GM18907 (cell line): Measurements from ENCODE around the gene SYNGR2.
"Not testable (repeated sequence)": the region's sequence is repeated elsewhere in the genome, so short reads cannot be mapped to it uniquely, and the experiment has no call there.

ENCODE experiments used
- ATAC-seq: cut with Tn5 transposase; IDR thresholded peaks from one replicate; pipeline ENCODE4 v1.9.1; 2021; ENCODE audit warnings: mild to moderate bottlenecking, moderate library complexity; ENCODE audit not compliant: unreplicated experiment

The SYNGR2 gene

DNA sequence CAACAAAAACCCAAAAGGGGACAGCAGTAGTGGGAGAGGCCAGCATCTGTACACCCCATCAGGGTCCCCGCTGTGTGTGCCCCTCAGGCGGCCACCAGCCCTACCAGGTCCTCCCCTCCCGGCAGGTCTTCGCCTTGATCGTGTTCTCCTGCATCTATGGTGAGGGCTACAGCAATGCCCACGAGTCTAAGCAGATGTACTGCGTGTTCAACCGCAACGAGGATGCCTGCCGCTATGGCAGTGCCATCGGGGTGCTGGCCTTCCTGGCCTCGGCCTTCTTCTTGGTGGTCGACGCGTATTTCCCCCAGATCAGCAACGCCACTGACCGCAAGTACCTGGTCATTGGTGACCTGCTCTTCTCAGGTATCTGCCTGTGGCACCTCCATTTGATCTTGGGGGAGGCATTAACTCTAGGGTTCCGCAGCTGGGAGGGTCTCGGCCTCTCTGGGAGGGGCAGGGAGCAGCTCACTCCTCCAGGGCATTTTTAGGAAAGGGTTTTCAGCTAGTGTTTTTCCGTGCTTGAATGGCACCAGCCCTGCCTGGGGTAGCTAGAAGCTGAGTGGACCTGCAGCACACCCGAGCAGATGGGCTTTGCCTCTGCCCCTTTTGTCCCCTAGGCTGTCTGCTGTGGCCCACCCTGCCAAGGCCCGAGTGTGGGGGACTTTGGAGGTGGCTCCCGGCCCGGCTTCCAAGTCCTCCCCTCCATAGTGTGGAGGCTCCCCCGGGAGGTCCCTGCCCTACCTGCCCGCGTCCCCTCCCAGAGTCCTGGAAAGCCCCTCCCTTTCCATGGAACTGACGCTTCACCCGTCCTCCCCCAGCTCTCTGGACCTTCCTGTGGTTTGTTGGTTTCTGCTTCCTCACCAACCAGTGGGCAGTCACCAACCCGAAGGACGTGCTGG, 2.6 kb downstream of the SYNGR2 start:
- no peak for ATAC-seq

DNA sequence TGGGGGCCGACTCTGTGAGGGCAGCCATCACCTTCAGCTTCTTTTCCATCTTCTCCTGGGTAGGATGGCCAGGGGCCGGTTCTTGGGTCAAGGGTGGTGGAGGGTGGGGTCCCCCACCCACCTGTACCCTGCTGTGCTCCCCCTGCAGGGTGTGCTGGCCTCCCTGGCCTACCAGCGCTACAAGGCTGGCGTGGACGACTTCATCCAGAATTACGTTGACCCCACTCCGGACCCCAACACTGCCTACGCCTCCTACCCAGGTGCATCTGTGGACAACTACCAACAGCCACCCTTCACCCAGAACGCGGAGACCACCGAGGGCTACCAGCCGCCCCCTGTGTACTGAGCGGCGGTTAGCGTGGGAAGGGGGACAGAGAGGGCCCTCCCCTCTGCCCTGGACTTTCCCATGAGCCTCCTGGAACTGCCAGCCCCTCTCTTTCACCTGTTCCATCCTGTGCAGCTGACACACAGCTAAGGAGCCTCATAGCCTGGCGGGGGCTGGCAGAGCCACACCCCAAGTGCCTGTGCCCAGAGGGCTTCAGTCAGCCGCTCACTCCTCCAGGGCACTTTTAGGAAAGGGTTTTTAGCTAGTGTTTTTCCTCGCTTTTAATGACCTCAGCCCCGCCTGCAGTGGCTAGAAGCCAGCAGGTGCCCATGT, 3.3 kb downstream of the SYNGR2 start:
- ATAC-seq = not testable (repeated sequence)

DNA sequence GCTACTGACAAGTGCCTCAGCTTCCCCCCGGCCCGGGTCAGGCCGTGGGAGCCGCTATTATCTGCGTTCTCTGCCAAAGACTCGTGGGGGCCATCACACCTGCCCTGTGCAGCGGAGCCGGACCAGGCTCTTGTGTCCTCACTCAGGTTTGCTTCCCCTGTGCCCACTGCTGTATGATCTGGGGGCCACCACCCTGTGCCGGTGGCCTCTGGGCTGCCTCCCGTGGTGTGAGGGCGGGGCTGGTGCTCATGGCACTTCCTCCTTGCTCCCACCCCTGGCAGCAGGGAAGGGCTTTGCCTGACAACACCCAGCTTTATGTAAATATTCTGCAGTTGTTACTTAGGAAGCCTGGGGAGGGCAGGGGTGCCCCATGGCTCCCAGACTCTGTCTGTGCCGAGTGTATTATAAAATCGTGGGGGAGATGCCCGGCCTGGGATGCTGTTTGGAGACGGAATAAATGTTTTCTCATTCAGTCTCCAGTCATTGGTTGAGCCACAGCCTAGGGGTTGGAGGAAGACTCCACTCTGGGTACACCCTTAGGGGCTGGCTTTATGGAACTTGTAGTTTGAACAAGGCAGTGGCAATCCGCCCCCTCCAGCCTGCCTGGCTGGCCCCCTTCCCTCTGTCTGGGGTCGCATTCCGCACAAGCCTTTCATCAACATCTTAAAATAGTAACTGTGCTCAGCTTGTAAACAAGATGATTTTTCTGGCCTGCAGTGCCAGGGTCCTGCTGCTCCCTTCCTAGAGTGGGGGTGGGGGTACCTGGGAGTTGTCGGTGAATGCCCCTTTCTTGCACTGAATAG, 4.1 kb downstream of the SYNGR2 start:
- ATAC-seq = no peak

DNA sequence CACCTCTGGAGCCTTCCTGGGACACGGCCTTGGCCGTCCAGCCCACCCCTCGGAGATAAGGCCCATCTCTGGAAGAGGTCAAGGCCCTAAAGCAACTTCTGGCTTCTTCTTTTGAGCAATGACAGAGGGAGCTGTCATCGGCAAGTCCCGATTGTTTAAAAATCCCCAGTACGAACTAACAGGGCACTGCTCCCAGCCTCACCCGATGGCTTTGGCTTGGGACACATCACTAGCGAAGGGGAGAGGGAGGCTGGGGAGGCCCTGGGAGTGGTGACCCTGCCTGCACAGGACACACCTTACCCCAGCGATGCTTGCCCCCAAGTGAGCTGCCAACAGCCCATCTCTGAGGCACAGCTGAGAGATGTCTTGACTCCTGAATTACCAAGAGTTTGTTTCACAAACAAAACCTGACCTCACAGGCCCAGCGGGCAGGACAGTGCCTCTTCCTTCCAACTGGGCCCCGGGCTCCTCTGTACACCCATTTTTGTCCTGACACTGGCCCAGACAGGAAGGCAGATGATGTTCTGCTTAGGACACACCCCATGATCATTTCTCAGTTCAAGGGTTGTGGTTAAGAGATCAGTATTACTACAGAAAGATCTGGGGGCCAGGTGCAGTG, 4.8 kb downstream of the SYNGR2 start:
- ATAC-seq = no peak

DNA sequence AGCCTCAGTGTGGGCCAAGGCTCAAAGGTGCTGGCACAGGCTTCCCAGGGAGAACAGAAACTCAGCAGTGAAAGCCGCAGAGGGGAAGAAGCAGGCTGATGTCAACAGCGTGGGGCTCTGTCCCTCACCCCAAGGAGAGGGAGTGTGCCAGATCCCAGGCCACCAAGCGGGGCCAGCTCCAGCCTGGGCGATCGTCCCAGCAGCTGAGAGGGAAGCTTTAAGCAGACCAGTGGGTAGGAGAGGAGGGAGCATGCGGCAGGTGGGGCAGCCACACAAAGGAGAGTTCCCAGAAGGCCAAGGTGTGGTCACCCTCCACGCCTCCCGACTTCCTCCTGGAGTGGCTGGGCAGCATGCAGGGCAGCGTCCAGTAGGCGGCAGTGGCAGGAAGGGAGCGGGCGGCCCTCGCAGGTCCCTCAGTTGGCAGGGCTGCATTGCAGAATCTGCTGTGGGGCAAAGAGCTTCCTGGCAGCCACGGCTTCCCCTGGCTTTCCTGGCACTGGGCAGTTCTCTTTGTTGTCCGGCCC, 6.0 kb downstream of the SYNGR2 start:
- ATAC-seq = no peak

DNA sequence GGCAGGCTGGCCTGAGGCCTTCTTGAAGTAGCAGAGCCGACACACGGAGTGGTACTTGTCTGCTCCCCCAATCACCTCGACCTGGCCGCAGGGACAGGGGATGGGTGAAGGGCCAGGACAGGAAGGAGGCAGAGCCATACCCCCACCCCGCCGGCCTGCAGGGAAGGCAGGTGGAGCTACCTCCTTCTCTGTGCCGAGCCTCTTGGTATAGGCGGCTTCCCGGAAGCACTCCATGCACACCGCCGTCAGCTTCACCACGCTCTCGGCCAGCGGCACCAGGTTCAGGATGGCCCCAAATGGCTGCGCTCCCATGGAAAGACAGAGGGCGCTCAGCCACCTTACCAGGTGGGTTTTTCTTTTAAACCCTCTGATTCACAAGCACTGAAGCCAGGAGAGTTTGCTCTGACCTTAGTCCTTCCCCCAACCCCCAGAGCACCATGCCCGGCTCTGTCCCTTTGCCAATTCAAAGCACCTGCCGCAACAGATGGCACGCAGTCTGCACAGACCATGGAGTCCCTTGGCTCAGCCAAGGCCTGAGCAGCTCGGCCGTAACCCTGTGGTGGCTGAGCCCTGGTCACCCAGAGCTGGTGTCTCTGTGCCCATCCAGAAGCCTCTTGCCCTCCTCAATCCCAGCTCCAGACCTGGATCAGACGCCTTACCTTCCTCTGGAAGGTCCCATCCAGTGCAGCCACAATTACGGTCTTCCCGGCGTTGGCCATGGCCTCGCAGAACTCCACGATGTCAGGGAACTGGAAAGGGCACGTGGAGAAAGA, 6.7 kb downstream of the SYNGR2 start:
- ATAC-seq = no peak

DNA sequence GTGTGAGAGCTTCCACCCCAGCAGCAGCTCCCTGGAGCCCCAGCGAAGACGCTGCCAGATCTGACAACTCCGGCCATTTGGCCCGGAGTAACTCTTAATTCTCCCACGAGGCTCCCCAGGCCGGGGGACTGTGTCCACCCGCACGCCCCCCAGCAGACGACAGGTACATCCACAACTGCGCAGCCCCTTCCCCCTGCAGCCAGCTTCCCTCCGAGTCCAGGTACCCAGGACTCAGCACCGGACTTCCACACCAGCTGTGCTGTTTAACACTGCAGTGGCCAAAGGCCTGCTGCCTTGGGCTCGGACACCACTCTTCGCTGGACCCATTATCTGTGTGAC, 7.2 kb downstream of the SYNGR2 start:
- ATAC-seq = no peak

DNA sequence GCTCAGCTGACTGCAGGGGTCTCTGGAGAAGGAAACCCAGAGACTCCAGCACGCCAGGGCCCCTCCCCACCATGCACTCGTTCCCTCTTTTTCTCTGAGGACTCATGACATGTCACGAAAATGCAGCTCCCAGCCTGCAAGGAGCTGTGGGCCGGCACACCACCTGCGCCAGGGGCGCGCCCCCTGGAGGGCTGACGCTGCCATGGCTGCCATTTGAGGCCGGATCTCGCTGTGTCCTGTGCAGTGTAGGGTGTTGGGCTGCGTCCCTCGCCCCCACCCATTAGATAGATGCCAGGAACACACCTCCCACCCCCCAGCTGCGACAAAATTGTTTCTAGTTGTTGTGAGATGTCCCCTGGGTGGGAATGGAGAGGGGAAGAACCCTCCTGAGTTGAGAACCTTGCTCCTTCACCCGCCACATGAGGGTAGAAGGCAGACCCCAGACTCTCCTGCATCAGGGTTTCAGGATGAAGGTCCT, 8.2 kb downstream of the SYNGR2 start:
- ATAC-seq = peak; percentile 39

DNA sequence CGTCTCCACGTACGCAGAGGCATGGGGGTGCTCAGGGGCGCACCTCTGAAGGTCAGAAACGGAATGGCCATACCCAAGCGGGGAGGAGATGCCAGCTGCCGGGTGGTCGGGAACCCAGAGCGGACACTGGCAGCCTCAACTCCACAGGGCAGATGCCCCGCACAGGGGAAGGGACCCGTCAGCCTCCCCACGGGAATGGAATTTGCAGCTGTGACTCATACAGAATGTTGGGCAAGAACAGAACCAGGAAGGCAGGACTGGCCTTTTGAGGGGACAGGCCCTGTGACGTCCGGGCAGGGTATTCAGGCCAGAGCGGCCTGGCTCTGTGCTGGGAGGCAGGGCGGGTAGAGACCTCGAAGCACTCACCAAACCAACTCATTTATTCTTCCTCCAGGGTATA, 11.0 kb downstream of the SYNGR2 start:
- ATAC-seq = no peak

DNA sequence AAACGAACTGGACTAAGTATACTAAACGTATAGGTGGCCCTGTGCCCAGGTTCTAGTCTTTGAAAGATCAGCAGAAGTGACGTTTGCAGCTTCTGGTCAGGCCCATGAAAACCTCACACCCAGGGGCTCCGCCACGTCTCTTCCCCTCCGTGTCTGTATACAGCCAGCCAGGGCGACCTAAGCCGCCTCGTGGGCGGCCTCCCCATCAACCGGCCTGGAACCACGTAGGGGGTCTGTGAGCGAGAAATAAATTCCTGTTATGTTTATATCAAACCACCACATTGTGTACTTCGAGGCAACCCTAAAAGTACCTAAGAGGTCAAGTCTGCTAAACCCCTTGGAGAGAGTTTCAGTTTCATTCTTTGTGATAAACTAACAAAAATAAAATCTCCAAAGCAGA, 11.7 kb downstream of the SYNGR2 start:
- ATAC-seq = no peak

DNA sequence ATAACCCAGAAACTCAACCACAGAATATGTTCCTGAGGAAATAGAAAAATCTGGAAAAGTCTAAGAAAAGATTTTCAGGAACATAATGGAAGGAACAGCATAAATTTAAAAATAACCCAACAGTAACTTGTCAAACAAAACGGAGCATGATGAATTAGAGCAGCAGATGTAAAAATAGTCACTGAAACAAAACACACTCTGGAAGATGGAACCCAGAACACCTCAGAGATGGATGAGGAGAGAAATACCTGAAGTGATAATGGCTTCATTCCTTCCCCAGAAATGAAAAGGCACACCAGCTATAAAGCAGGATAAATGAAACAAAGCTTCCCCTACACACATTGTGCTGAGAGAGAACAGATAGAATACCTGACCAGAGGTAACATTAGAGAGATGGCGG, 12.1 kb downstream of the SYNGR2 start:
- no peak for ATAC-seq

DNA sequence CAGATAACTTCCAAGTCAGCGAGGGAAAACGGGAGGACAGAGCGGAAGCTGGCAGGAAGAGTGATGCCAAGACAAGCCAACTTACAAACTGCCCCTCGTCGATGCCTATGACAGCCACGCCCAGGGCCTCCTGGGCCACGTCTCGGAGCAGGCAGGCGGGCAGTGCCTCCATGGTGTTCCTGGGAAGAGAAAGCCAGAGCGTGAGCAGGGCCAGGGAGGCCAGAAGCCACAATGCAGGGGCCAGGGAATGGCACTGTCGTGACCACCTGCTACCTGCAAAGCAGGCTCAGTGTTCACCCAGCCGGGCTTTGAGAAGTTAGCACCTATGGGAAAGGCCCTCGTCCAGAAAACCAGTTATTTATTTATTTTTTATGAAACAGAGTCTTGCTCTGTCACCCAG, 14.1 kb downstream of the SYNGR2 start:
- ATAC-seq = no peak

DNA sequence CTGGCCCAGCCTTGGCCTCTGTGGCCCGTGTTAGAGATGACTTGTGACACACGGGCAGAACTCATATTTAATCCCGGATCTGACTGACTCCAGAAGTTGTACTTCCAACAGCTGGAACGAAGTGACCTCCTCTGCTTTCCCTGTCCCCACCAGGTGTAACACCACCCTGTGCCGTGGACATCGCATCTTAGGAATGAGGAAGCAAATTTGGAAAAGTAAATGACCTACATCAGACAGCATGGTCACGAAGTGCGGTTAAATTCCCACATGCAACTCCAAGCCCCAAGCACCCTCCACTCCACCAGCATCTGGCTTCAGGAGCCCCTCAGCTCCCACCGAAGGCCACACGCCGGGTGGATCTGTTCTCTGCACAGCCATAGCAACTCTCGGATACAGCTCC, 15.5 kb downstream of the SYNGR2 start:
- no peak for ATAC-seq

DNA sequence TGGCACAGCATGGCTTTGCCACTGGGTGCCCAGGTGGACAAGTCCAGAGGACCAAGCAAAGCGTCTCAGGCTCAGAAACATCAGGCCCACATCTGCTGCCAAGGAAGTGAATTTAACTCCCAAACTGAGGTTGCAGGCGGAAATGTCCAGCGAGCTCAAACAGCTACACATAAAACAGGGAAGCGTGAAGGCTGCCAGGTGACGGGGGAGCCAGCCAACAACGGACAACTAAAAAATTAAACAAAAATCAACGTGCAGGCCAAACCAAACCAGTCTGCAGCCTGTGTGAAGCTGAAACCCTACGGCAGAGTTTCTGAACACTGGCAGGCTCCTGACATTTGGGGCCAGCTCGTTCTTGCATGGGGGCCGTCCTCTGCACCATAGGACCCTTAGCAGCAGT, 16.0 kb downstream of the SYNGR2 start:
- ATAC-seq = no peak

DNA sequence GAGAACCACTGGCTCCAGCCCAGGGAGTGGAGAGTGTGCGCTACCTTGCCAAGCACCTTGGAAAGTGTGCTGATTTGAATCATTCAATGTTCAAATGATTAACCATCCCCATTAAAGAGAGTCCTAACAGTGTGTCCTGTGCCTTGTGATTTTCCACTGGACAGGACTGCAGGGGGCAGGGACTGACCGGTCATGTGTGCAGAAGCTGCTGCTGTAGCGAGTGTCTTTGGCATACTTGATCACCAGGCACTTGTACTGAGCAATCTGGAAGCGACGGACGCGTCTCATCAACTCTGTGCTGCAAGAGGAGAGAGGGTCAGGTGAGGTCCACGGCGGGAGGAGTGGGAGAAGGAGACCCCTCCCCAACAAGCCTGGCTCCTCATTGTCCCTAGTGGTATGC, 16.5 kb downstream of the SYNGR2 start:
- no peak for ATAC-seq

DNA sequence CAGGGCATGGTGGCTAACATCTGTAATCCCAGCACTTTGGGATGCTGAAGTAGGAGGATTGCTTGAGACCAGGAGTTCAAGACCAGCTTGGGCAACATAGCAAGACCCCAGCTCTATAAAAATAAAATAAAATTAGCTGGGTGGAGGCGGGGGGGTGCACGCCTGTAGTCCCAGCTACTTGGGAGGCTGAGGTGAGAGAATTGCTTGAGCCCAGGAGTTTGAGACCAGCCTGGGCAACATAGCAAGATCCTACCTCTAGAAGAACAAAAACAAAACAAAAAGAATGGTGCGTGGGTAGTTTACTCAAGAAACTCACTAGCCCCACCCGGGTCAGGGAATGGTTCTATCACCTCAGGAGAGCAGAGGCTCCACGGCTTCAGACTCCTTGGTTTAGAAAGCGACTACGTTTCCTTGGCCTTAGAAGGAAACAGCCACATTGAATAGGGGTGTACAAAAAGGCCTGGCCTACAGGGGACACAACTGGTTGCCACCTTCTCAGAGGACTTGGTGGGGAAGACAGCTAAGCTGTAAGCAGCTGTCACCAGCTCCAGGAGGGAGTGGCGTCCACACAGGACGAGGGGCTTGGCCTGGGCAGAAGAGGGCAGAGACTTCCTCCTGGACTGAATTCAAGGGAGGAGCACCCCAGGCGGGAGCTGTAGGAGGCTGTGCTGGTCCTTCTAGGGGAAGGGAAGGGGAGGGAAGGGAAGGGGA, 17.8 kb downstream of the SYNGR2 start:
- ATAC-seq = no peak

DNA sequence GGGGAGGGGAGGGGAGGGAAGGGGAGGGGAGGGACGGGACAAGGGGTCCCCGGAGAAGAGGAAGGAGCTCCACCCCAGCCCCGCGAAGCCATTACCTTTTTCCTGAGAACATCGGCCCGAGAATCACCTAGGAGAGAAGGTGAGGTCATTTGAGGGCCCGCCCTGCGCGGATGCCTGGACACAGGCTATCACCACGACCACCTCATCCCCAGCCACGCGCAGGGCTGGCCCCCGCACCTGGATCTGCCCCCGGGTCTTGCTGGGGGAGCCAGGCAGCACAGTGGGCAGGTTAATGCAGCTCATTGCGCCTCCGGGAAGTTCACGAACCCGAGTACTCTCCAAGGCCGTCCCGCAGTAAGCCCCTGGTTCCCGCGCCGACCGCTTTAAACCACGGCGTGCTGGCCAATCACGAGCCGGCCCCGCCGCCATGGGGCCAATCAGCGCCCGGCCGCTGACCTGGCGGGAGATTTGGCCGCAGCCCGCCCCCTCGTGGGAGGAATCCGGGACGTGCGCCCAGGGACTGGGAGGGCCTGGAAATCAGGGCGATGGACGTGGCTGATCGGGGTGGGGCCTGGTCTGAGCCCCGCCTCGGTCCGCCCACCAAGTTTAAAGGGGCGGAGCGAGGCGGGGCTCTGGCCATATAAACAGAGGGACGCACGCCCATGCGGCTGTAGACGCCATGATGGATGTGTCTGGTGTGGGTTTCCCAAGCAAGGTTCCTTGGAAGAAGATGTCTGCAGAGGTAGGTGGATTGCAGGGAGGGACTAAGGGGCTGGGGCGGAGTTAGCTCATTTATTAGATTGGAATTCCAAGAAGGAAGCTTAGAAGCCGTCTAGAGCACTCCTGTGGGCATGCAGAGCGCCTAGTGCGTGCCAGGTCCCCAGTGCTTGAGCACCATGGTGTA, 18.6 kb downstream of the SYNGR2 start, which contains the start of the genes AFMID and TK1:
Gene AFMID (plus strand): TSS at position 671 of the 904 bp plus-strand sequence. CDS start 9 bp downstream, at position 680.
Gene TK1 (minus strand): TSS at position 361 of the 904 bp plus-strand sequence. CDS start 58 bp downstream, at position 303.
- ATAC-seq = peak; percentile 87

DNA sequence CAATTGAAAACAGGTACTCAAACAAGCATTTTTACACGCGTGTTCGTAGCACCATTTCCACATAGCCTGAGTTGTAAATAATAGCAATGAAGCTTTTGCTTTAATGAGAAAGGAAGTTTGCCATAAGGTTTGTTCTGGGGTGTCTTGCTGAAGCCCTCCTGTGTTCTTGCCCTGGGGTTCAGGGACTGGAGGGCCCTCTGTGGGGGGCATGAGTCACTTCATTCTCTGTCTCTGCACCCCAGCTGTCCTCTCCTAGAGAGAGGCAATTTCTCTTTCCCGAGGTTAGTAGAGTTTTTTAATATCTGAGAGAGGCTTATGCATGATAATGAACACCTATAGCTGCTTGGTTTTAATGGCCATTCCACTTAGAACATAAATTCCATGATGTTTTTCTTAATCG, 28.3 kb downstream of the SYNGR2 start:
- no peak for ATAC-seq
